ENCODE data around the gene WNT6.

WNT6 gene

DNA sequence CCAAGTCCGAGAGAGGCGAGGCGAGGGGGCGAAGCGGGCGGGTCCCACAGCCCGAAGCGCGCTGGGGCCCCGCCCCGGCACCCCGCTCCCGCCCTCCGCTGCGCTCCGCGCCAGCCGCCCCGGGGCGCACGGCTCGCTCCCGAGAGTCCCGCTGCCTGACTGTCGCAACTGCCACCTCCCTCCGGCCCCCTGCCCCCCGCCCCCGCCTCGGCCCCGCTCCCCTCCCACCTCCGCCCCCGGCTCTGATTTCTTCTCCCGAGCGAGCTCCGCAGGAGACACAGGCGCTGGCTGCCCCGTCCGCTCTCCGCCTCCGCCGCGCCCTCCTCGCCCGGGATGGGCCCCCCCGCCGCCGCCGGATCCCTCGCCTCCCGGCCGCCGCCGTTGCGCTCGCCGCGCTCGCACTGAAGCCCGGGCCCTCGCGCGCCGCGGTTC lies at the start of gene WNT6:
TSS of gene WNT6 (plus strand) at position 250 of the 432 bp plus-strand sequence. CDS start 233 bp downstream, outside the sequence.
- TF ChIP-seq, protein P1, sequence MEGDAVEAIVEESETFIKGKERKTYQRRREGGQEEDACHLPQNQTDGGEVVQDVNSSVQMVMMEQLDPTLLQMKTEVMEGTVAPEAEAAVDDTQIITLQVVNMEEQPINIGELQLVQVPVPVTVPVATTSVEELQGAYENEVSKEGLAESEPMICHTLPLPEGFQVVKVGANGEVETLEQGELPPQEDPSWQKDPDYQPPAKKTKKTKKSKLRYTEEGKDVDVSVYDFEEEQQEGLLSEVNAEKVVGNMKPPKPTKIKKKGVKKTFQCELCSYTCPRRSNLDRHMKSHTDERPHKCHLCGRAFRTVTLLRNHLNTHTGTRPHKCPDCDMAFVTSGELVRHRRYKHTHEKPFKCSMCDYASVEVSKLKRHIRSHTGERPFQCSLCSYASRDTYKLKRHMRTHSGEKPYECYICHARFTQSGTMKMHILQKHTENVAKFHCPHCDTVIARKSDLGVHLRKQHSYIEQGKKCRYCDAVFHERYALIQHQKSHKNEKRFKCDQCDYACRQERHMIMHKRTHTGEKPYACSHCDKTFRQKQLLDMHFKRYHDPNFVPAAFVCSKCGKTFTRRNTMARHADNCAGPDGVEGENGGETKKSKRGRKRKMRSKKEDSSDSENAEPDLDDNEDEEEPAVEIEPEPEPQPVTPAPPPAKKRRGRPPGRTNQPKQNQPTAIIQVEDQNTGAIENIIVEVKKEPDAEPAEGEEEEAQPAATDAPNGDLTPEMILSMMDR (IDR thresholded peaks at IDR 0.05): no peak
- no peak for TF ChIP-seq ZFX (IDR thresholded peaks at IDR 0.05; ENCODE audit: borderline replicate concordance)
- no peak within 1 kb of the TSS for H3K27ac ChIP-seq

DNA sequence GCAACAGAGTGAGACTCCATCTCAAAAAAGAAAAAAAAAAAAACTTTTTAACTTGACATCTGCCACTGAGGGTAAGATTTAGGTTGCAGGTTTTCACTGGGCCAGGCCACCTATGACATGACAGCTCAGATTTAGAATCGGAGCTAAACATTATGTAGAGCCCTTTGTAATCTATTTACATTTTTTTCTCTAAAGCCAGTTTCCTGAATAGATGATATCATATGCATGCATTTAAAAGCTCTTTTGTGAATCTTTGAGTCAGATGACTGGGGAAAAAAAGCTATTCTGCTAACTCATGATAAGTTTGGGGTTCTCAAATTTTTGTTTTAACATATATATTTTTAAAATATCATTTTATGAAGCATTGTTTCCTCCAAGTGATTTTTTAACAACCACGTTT lies 49.3 kb upstream of the WNT6 start:
- TF ChIP-seq, protein P1 (IDR thresholded peaks at IDR 0.05): no peak
- TF ChIP-seq ZFX (IDR thresholded peaks at IDR 0.05; ENCODE audit: borderline replicate concordance): no peak

GRCh38 chr2:218811382-218811781 lies 48.2 kb upstream of the WNT6 start:
- no peak overlapping the region for H3K27ac ChIP-seq
- TF ChIP-seq ZFX (IDR thresholded peaks at IDR 0.05; ENCODE audit: borderline replicate concordance): no peak
- TF ChIP-seq, protein P1 (IDR thresholded peaks at IDR 0.05): no peak

More for the DNA sequence above, 49.3 kb upstream of the WNT6 start:
- H3K27ac ChIP-seq: no peak overlapping the region

- TF ChIP-seq ZFX (IDR thresholded peaks at IDR 0.05; ENCODE audit: borderline replicate concordance): no peak
- TF ChIP-seq, protein P1 (IDR thresholded peaks at IDR 0.05): no peak
- no peak overlapping the region for H3K27ac ChIP-seq
Observed at GRCh38 chr2:218812096-218812815, 47.3 kb upstream of the WNT6 start.

DNA sequence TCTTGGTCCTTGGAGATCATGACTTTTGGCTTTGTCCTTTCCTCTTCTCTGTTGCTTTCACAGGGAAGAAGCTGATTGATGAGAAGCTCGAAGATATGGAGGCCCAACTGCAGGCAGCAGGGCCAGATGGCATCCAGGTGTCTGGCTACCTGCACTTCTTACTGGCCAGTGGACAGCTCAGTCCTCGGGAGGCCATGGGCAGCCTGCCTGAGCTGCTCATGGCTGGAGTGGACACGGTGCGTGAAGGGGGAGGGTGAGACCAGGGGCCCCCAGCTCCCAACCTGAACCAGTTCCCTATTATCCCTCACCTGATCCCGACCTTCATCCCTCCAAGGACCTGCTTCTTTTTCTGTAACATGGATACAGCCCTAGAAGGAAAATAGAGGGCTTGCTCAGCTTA lies 46.7 kb upstream of the WNT6 start:
- no peak overlapping the region for H3K27ac ChIP-seq
- TF ChIP-seq ZFX (IDR thresholded peaks at IDR 0.05; ENCODE audit: borderline replicate concordance): no peak
- TF ChIP-seq, protein P1 (IDR thresholded peaks at IDR 0.05): no peak

- H3K27ac ChIP-seq: no peak overlapping the region
- TF ChIP-seq, protein P1 (IDR thresholded peaks at IDR 0.05): no peak
- TF ChIP-seq ZFX (IDR thresholded peaks at IDR 0.05; ENCODE audit: borderline replicate concordance): no peak
Observed at GRCh38 chr2:218813771-218814460, 45.7 kb upstream of the WNT6 start.
